Caco-2 (cell line): ENCODE data around the gene BEST4. TPM values are rescaled to one million over a fixed set of nuclear protein-coding genes. Genes with fewer than 3 reads are reported as not detected.
A peak's percentile ranks its signal among the peaks of the same experiment; 100 is the strongest.

Experiments
- BruUV-seq: library from RNA; stranded (reverse); fragments of 400-500 nt; replicated peaks from 2 replicates; lab custom pipeline; 2021; lab: Mats Ljungman, UMichigan
- CTCF ChIA-PET: fragments of 300-600 bp; sonication (Branson Sonifier 250); formaldehyde crosslinking; loops from one replicate; lab custom pipeline; 2022; ENCODE audit warnings: antibody characterized with exemption; lab: Charles Lee
- POLR2A ChIA-PET: fragments of 300-600 bp; sonication (Branson Sonifier 250); formaldehyde crosslinking; loops from one replicate; lab custom pipeline; 2022; ENCODE audit warnings: antibody characterized with exemption; lab: Charles Lee
- DNase-seq, 2 experiments: peaks; one replicate each; pipeline versions ENCODE4 v3.0.0 to v3.0.0-alpha.2; 2020 to 2022
- H3K27me3 ChIP-seq: replicated peaks from 2 replicates; pipeline ENCODE4 v1.6.0; 2011; ENCODE audit warnings: low read length; ENCODE audit not compliant: control insufficient read depth, insufficient read depth
- H3K36me3 ChIP-seq: 2 replicates; pipeline ENCODE4 v1.5.1; 2011; ENCODE audit warnings: low read length; ENCODE audit not compliant: control insufficient read depth, insufficient read depth
- H3K4me1 ChIP-seq: fragments of 250-450 bp; sonication (Bioruptor Pico); 2 replicates; pipeline ENCODE4 v1.5.1; 2020; ENCODE audit warnings: mild to moderate bottlenecking
- H3K4me3 ChIP-seq: 2 replicates; pipeline ENCODE4 v1.5.1; 2011; ENCODE audit warnings: low read depth, mild to moderate bottlenecking, control low read depth, low read length
- H3K9me3 ChIP-seq: fragments of 250-450 bp; sonication (Bioruptor Pico); 2 replicates; pipeline ENCODE4 v1.5.1; 2020; ENCODE audit warnings: mild to moderate bottlenecking, moderate library complexity
- H3K27ac Mint-ChIP-seq: one replicate; pipeline ENCODE4 v1.8.0; 2022; ENCODE audit warnings: mixed read lengths; ENCODE audit not compliant: unreplicated experiment
- H3K27me3 Mint-ChIP-seq: one replicate; pipeline ENCODE4 v1.8.0; 2022; ENCODE audit warnings: mixed read lengths; ENCODE audit not compliant: insufficient read depth, unreplicated experiment
- H3K36me3 Mint-ChIP-seq: one replicate; pipeline ENCODE4 v1.8.0; 2022; ENCODE audit warnings: mild to moderate bottlenecking, mixed read lengths; ENCODE audit not compliant: insufficient read depth, unreplicated experiment
- H3K4me1 Mint-ChIP-seq: one replicate; pipeline ENCODE4 v1.8.0; 2022; ENCODE audit warnings: low read depth, mixed read lengths; ENCODE audit not compliant: unreplicated experiment
- H3K4me3 Mint-ChIP-seq: one replicate; pipeline ENCODE4 v1.8.0; 2022; ENCODE audit warnings: mild to moderate bottlenecking, moderate library complexity, mixed read lengths; ENCODE audit not compliant: unreplicated experiment
- H3K9me3 Mint-ChIP-seq: one replicate; pipeline ENCODE4 v1.8.0; 2022; ENCODE audit warnings: mixed read lengths; ENCODE audit not compliant: unreplicated experiment
- intact Hi-C: fragments of 100-400 bp; cut with micrococcal nuclease; formaldehyde crosslinking; loops from one replicate; pipeline ENCODE4 v1.10.0; 2022; ENCODE audit not compliant: unreplicated experiment
- total RNA-seq: library from RNA; stranded (reverse); gene quantifications from 2 replicates; pipeline ENCODE4 v1.2.3, GENCODE V29; 2022
- TF ChIP-seq, protein P1 (sequence below), 2 experiments: fragments of 200-600 bp in 1 of 2; IDR thresholded peaks; 1 replicate in 1 of 2; 2 replicates in 1 of 2; pipeline versions ENCODE4 v1.5.1 to v1.8.0; 2011 to 2022; ENCODE audit warnings: antibody characterized with exemption in 1 of 2, control low read depth in 1 of 2, inconsistent platforms in 1 of 2, low read depth in 1 of 2, low read length in 1 of 2, mild to moderate bottlenecking in 1 of 2, moderate library complexity in 1 of 2; ENCODE audit not compliant: insufficient read depth in 1 of 2, severe bottlenecking in 1 of 2, unreplicated experiment in 1 of 2

BEST4 gene
- total RNA-seq, 1 experiment from 2014 or later: not detected

- Mint-ChIP-seq H3K9me3 (no peaks in the 10 kb centered on the region), H3K36me3 (peaks cover 77% of the 10 kb centered on the region), H3K27ac (no peak overlapping the region), H3K4me3 (no peak overlapping the region), H3K4me1 (no peaks in the 10 kb centered on the region), H3K27me3 (no peaks in the 10 kb centered on the region)
- intact Hi-C loops: no loop called here
- no TSS peak for BruUV-seq
- H3K4me1 ChIP-seq: no peaks in the 10 kb centered on the region
- TF ChIP-seq, protein P1, sequence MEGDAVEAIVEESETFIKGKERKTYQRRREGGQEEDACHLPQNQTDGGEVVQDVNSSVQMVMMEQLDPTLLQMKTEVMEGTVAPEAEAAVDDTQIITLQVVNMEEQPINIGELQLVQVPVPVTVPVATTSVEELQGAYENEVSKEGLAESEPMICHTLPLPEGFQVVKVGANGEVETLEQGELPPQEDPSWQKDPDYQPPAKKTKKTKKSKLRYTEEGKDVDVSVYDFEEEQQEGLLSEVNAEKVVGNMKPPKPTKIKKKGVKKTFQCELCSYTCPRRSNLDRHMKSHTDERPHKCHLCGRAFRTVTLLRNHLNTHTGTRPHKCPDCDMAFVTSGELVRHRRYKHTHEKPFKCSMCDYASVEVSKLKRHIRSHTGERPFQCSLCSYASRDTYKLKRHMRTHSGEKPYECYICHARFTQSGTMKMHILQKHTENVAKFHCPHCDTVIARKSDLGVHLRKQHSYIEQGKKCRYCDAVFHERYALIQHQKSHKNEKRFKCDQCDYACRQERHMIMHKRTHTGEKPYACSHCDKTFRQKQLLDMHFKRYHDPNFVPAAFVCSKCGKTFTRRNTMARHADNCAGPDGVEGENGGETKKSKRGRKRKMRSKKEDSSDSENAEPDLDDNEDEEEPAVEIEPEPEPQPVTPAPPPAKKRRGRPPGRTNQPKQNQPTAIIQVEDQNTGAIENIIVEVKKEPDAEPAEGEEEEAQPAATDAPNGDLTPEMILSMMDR (IDR thresholded peaks at IDR 0.05; ENCODE audit: insufficient read depth in 1 of 2, low read depth in 1 of 2, low read length in 1 of 2, severe bottlenecking in 1 of 2, unreplicated experiment in 1 of 2): no peak
- DNase-seq: no peak
- H3K36me3 ChIP-seq: peaks cover 1% of the 10 kb centered on the region
- POLR2A ChIA-PET: interaction anchor here (0.8 kb wide), 1 partner anchor 8 kb away, joined by 3 read pairs; no protein-coding TSS in a partner anchor
- H3K4me3 ChIP-seq: no peak overlapping the region
- H3K9me3 ChIP-seq: no peaks in the 10 kb centered on the region
- CTCF ChIA-PET: interaction anchor here (0.6 kb wide), 1 partner anchor 12 kb away, joined by 5 read pairs; no protein-coding TSS in a partner anchor
- H3K27me3 ChIP-seq: no peaks in the 10 kb centered on the region
These were observed 40.1 kb downstream of the BEST4 start for GRCh38 chr1:44747878-44748277.

DNA sequence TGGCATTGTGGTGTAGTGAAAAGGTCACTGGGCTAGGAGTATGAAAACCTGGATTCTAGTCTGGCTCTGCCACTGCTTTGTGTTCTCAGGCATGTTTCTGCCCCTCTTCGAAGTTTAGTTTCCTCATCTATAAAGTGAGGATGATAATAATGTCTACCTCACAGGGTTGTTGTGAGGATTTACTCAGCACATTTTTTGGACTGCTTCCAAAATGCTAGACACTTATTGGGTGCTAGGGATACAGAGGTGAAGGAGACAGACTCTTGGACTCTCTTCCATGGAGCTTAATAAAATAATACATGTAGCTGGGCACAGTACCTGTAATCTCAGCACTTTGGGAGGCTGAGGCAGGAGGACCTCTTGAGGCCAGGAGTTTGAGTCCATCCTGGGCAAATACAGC is 44.8 kb downstream of the BEST4 start:
- POLR2A ChIA-PET: interaction anchor here (0.7 to 1.3 kb wide), 2 partner anchors 10 to 22 kb away, joined by 3 to 5 read pairs; no protein-coding TSS in a partner anchor
- intact Hi-C loops: no loop called here
- H3K27me3 Mint-ChIP-seq: no peaks in the 10 kb centered on the region
- Histone ChIP-seq H3K27me3 (no peaks in the 10 kb centered on the region), H3K4me1 (no peaks in the 10 kb centered on the region), H3K4me3 (no peak overlapping the region), H3K36me3 (peaks cover 1% of the 10 kb centered on the region), H3K9me3 (no peaks in the 10 kb centered on the region)
- H3K27ac Mint-ChIP-seq: no peak overlapping the region
- no TSS peak for BruUV-seq
- peaks cover 80% of the 10 kb centered on the region for H3K36me3 Mint-ChIP-seq
- H3K4me3 Mint-ChIP-seq: no peak overlapping the region
- DNase-seq: no peak
- H3K9me3 Mint-ChIP-seq: no peaks in the 10 kb centered on the region
- H3K4me1 Mint-ChIP-seq: no peaks in the 10 kb centered on the region
- CTCF ChIA-PET: no interaction called here
- TF ChIP-seq, protein P1 (IDR thresholded peaks at IDR 0.05; ENCODE audit: insufficient read depth in 1 of 2, low read depth in 1 of 2, low read length in 1 of 2, severe bottlenecking in 1 of 2, unreplicated experiment in 1 of 2): no peak

- POLR2A ChIA-PET: interaction anchor here (0.9 to 1.3 kb wide), 4 partner anchors 8 to 60 kb away, joined by 3 to 12 read pairs (median 6); partner anchors contain the start of genes PLK3 and RNU5D-1
- intact Hi-C loops: no loop called here
- Mint-ChIP-seq H3K4me3 (peak overlapping the region; percentile 99), H3K36me3 (peaks cover 56% of the 10 kb centered on the region), H3K27me3 (no peaks in the 10 kb centered on the region), H3K4me1 (no peaks in the 10 kb centered on the region), H3K9me3 (peaks cover 9% of the 10 kb centered on the region), H3K27ac (peak overlapping the region; percentile 97)
- TF ChIP-seq, protein P1 (IDR thresholded peaks at IDR 0.05; ENCODE audit: insufficient read depth in 1 of 2, low read depth in 1 of 2, low read length in 1 of 2, severe bottlenecking in 1 of 2, unreplicated experiment in 1 of 2): no peak
- Histone ChIP-seq H3K4me3 (peak overlapping the region; percentile 65), H3K9me3 (no peaks in the 10 kb centered on the region), H3K36me3 (no peaks in the 10 kb centered on the region), H3K4me1 (no peaks in the 10 kb centered on the region), H3K27me3 (no peaks in the 10 kb centered on the region)
- peak in 1 of 2 experiments; percentile 15 for DNase-seq
- CTCF ChIA-PET: no interaction called here
- TSS peak; percentile 88 for BruUV-seq
These were observed 47.8 kb downstream of the BEST4 start for GRCh38 chr1:44740179-44740617.
